HCT116 (cell line): ENCODE measurements around the gene TOM1L1. TPM values are rescaled to one million over a fixed set of nuclear protein-coding genes. Genes with fewer than 3 reads are reported as not detected.

ENCODE experiments used
- ATAC-seq: fragments of 200-7000 bp; cut with Tn5 transposase; 2 replicates; pipeline ENCODE4 v1.9.1; 2020; ENCODE audit warnings: mild to moderate bottlenecking, moderate library complexity
- BruUV-seq: library from RNA; stranded (reverse); fragments of 400-500 nt; replicated peaks from 2 replicates; lab custom pipeline; 2021; lab: Mats Ljungman, UMichigan
- CTCF ChIA-PET: fragments of 300-600 bp; sonication (Branson Sonifier 250); formaldehyde crosslinking; loops from one replicate; lab custom pipeline; 2021; ENCODE audit warnings: antibody characterized with exemption; lab: Charles Lee
- POLR2A ChIA-PET: fragments of 300-600, 350-600 bp; sonication (Branson Sonifier 250); formaldehyde crosslinking; loops from one replicate; lab custom pipeline; 2021; ENCODE audit warnings: antibody characterized with exemption; lab: Charles Lee
- RAD21 ChIA-PET, 2 experiments: fragments of 300-600 bp; sonication (Branson Sonifier 250); formaldehyde crosslinking; loops; one replicate each; lab custom pipeline; 2023; ENCODE audit warnings: low total read pairs in 2 of 2; ENCODE audit not compliant: uncharacterized antibody in 2 of 2, unreplicated experiment in 2 of 2, low non-redundant PET in 1 of 2; lab: Charles Lee
- DNase-seq: peaks from one replicate; pipeline ENCODE4 v3.0.0-alpha.2; 2010; ENCODE audit warnings: low read depth, low spot score
- H2AFZ ChIP-seq: fragments of 200-600 bp; shearing (Covaris generic), sonication (generic); 2 replicates; pipeline ENCODE4 v1.6.1; 2017; ENCODE audit warnings: low read depth, mixed run types, mixed read lengths, antibody characterized with exemption, low read length; ENCODE audit not compliant: poor library complexity, severe bottlenecking
- H3K27ac ChIP-seq: 2 replicates; pipeline ENCODE4 v1.5.1; 2012; ENCODE audit warnings: low read depth, low read length
- H3K27me3 ChIP-seq: fragments of 200-600 bp; sonication (generic); 2 replicates; pipeline ENCODE4 v1.6.1; 2016; ENCODE audit warnings: mixed run types, low read length, mixed read lengths; ENCODE audit not compliant: insufficient read depth
- H3K36me3 ChIP-seq, 2 experiments: fragments of 200-500 bp in 1 of 2; fragments of 200-600 bp in 1 of 2; sonication (Bioruptor generic) in 1 of 2; sonication (generic) in 1 of 2; 2 replicates each; pipeline versions ENCODE4 v1.5.1 to v1.6.1; 2014 to 2016; ENCODE audit warnings: low read length in 2 of 2, inconsistent platforms in 1 of 2, mixed read lengths in 1 of 2, mixed run types in 1 of 2; ENCODE audit not compliant: insufficient read depth in 2 of 2, control insufficient read depth in 1 of 2
- H3K4me1 ChIP-seq, 2 experiments: fragments of 200-600 bp in 1 of 2; sonication (generic) in 1 of 2; 2 replicates each; pipeline versions ENCODE4 v1.5.1 to v1.6.1; 2012 to 2017; ENCODE audit warnings: low read length in 2 of 2, inconsistent platforms in 1 of 2, mild to moderate bottlenecking in 1 of 2, mixed read lengths in 1 of 2, mixed run types in 1 of 2, moderate library complexity in 1 of 2; ENCODE audit not compliant: insufficient read depth in 2 of 2, control insufficient read depth in 1 of 2
- H3K4me2 ChIP-seq: fragments of 200-600 bp; sonication (generic); 2 replicates; pipeline ENCODE4 v1.6.1; 2017; ENCODE audit warnings: mixed run types, low read length, mixed read lengths
- H3K4me3 ChIP-seq, 2 experiments: fragments of 200-600 bp in 1 of 2; sonication (generic) in 1 of 2; replicated peaks in 1 of 2; 2 replicates each; pipeline ENCODE4 v1.5.1; 2011 to 2016; ENCODE audit warnings: low read length in 2 of 2, control low read depth in 1 of 2, low read depth in 1 of 2, mild to moderate bottlenecking in 1 of 2, mixed read lengths in 1 of 2, mixed run types in 1 of 2
- H3K79me2 ChIP-seq: fragments of 200-600 bp; sonication (generic); 2 replicates; pipeline ENCODE4 v1.6.1; 2017; ENCODE audit warnings: mild to moderate bottlenecking, mixed run types, low read length, moderate library complexity, mixed read lengths; ENCODE audit not compliant: insufficient read depth
- H3K9ac ChIP-seq: fragments of 200-600 bp; sonication (generic); 2 replicates; pipeline ENCODE4 v1.6.1; 2016; ENCODE audit warnings: low read length, mixed read lengths
- H3K9me2 ChIP-seq: fragments of 200-600 bp; sonication (generic), shearing (Covaris generic); 2 replicates; pipeline ENCODE4 v1.6.1; 2017; ENCODE audit warnings: mixed run types, mild to moderate bottlenecking, moderate library complexity; ENCODE audit not compliant: insufficient read depth
- H3K9me3 ChIP-seq, 2 experiments: fragments of 200-500 bp in 1 of 2; fragments of 200-600 bp in 1 of 2; sonication (Bioruptor generic) in 1 of 2; sonication (generic) in 1 of 2; 2 replicates each; pipeline ENCODE4 v1.6.1; 2014 to 2017; ENCODE audit warnings: low read length in 2 of 2, mixed read lengths in 2 of 2, inconsistent platforms in 1 of 2, low read depth in 1 of 2, mild to moderate bottlenecking in 1 of 2, mixed run types in 1 of 2, moderate library complexity in 1 of 2; ENCODE audit not compliant: control insufficient read depth in 1 of 2, insufficient read depth in 1 of 2
- H4K20me1 ChIP-seq: fragments of 200-600 bp; sonication (generic), shearing (Covaris generic); 2 replicates; pipeline ENCODE4 v1.6.1; 2017; ENCODE audit warnings: mixed run types, mild to moderate bottlenecking, moderate library complexity; ENCODE audit not compliant: insufficient read depth
- CTCF ChIP-seq, 3 experiments: fragments of 200-600 bp in 1 of 3; sonication (generic) in 1 of 3; IDR thresholded peaks in 2 of 3; conservative IDR thresholded peaks in 1 of 3; 2 replicates each; pipeline ENCODE4 v1.5.1; 2012 to 2017; ENCODE audit warnings: low read depth in 2 of 3, low read length in 2 of 3, antibody characterized with exemption in 1 of 3, borderline replicate concordance in 1 of 3, control low read depth in 1 of 3, mild to moderate bottlenecking in 1 of 3, mixed read lengths in 1 of 3, mixed run types in 1 of 3, moderate library complexity in 1 of 3; ENCODE audit not compliant: insufficient read depth in 1 of 3
- EGR1 ChIP-seq: IDR thresholded peaks from 2 replicates; pipeline ENCODE4 v1.6.1; 2012; ENCODE audit warnings: low read depth
- ELF1 ChIP-seq: IDR thresholded peaks from 2 replicates; pipeline ENCODE4 v1.6.1; 2012; ENCODE audit warnings: low read depth, borderline replicate concordance
- EZH2phosphoT487 ChIP-seq: fragments of 200-600 bp; IDR thresholded peaks from 2 replicates; pipeline ENCODE4 v1.6.1; 2018; ENCODE audit warnings: antibody characterized with exemption, borderline replicate concordance
- MAX ChIP-seq: IDR thresholded peaks from 2 replicates; pipeline ENCODE4 v1.6.1; 2012
- POLR2A ChIP-seq: IDR thresholded peaks from 2 replicates; pipeline ENCODE4 v1.7.0; 2011; ENCODE audit warnings: borderline replicate concordance; ENCODE audit not compliant: insufficient read depth, insufficient read length; ENCODE audit errors: extremely low read depth
- POLR2AphosphoS5 ChIP-seq: IDR thresholded peaks from 2 replicates; pipeline ENCODE4 v1.6.1; 2011; ENCODE audit warnings: mild to moderate bottlenecking, low read depth, low read length, moderate library complexity
- SP1 ChIP-seq: IDR thresholded peaks from 2 replicates; pipeline ENCODE4 v1.6.1; 2012; ENCODE audit warnings: low read depth
- YY1 ChIP-seq: IDR thresholded peaks from 2 replicates; pipeline ENCODE4 v1.6.1; 2011; ENCODE audit warnings: low read length, low read depth, moderate library complexity, mild to moderate bottlenecking; ENCODE audit not compliant: insufficient replicate concordance; ENCODE audit errors: extremely low read depth
- ZBTB33 ChIP-seq: IDR thresholded peaks from 2 replicates; pipeline ENCODE4 v1.6.1; 2011; ENCODE audit warnings: mild to moderate bottlenecking, low read length, moderate library complexity; ENCODE audit not compliant: insufficient replicate concordance; ENCODE audit errors: extremely low read depth
- intact Hi-C: fragments of 100-400 bp; cut with micrococcal nuclease; formaldehyde crosslinking; loops from 2 replicates; pipeline ENCODE4 v1.10.0; 2022
- total RNA-seq: library from RNA; stranded (reverse); gene quantifications from one replicate; pipeline ENCODE4 v1.2.1, GENCODE V29; 2021; ENCODE audit not compliant: unreplicated experiment

TOM1L1 gene
- total RNA-seq, 1 experiment from 2014 or later = 70.8 TPM

- Histone ChIP-seq H3K9me3 (no peaks in the 10 kb centered on the region), H3K36me3 (no peaks in the 10 kb centered on the region), H4K20me1 (no peaks in the 10 kb centered on the region), H2AFZ (no peak overlapping the region), H3K79me2 (no peaks in the 10 kb centered on the region), H3K4me1 (no peaks in the 10 kb centered on the region), H3K9me2 (no peaks in the 10 kb centered on the region), H3K27ac (no peak overlapping the region), H3K9ac (no peak overlapping the region), H3K4me3 (no peak overlapping the region), H3K27me3 (peaks cover 8% of the 10 kb centered on the region; the same call in 1 of the 2 replicates), H3K4me2 (no peak overlapping the region)
- intact Hi-C loops = no loop called here
- ChIA-PET RAD21 (no interaction called here), POLR2A (no interaction called here), CTCF (no interaction called here)
- no TSS peak for BruUV-seq
- no peak for DNase-seq
- ATAC-seq = no peak
- TF ChIP-seq MAX = no peak
Observed at GRCh38 chr17:54888254-54888653, 12.4 kb upstream of the TOM1L1 start.

GRCh38 chr17:54888981-54889380 lies 11.7 kb upstream of the TOM1L1 start:
- no peak overlapping the region for H2AFZ ChIP-seq
- peaks cover 6% of the 10 kb centered on the region; the same call in 1 of the 2 replicates for H3K27me3 ChIP-seq
- ChIA-PET RAD21 (no interaction called here), POLR2A (no interaction called here), CTCF (no interaction called here)
- BruUV-seq = no TSS peak
- H3K4me2 ChIP-seq = no peak overlapping the region
- intact Hi-C loops = no loop called here
- no peak overlapping the region for H3K4me3 ChIP-seq
- no peaks in the 10 kb centered on the region for H3K36me3 ChIP-seq
- H3K9ac ChIP-seq = no peak overlapping the region
- TF ChIP-seq EGR1 = no peak
- no peak for TF ChIP-seq YY1
- TF ChIP-seq EZH2phosphoT487 = no peak
- TF ChIP-seq POLR2AphosphoS5 = no peak
- no peak for TF ChIP-seq POLR2A
- no peak for TF ChIP-seq SP1
- no peak for TF ChIP-seq ELF1
- TF ChIP-seq CTCF (IDR thresholded peaks at IDR 0.05 in 2 of 3, conservative IDR thresholded peaks at IDR 0.05 in 1 of 3; ENCODE audit: borderline replicate concordance in 1 of 3, insufficient read depth in 1 of 3, low read depth in 2 of 3, low read length in 2 of 3) = no peak
- no peak for TF ChIP-seq ZBTB33
- TF ChIP-seq MAX = no peak
- no peak for ATAC-seq
- no peak for DNase-seq
- H3K27ac ChIP-seq = no peak overlapping the region
- no peaks in the 10 kb centered on the region for H4K20me1 ChIP-seq
- H3K9me2 ChIP-seq = no peaks in the 10 kb centered on the region
- no peaks in the 10 kb centered on the region for H3K79me2 ChIP-seq
- H3K4me1 ChIP-seq = no peaks in the 10 kb centered on the region
- H3K9me3 ChIP-seq = no peaks in the 10 kb centered on the region
